ACC112 (cell line): ENCODE measurements around the gene EIF4EBP2.

Experiments used
- H2AFZ ChIP-seq: fragments of 200-600 bp; sonication (generic); one replicate; pipeline ENCODE4 v1.6.0; 2017; ENCODE audit warnings: antibody characterized with exemption, low read length; ENCODE audit not compliant: unreplicated experiment
- H3K27ac ChIP-seq: fragments of 200-600 bp; sonication (generic); 2 replicates; pipeline ENCODE4 v1.5.1; 2014; ENCODE audit warnings: low read depth, mild to moderate bottlenecking, antibody characterized with exemption, low read length, moderate library complexity
- H3K27me3 ChIP-seq: fragments of 200-600 bp; sonication (generic); 2 replicates; pipeline ENCODE4 v1.6.1; 2014; ENCODE audit warnings: mild to moderate bottlenecking, antibody characterized with exemption, low read length, moderate library complexity, mixed read lengths; ENCODE audit not compliant: insufficient read depth
- H3K36me3 ChIP-seq: fragments of 200-600 bp; sonication (generic); 2 replicates; pipeline ENCODE4 v1.6.1; 2016; ENCODE audit warnings: mild to moderate bottlenecking, antibody characterized with exemption, low read length, moderate library complexity, mixed read lengths; ENCODE audit not compliant: insufficient read depth
- H3K4me1 ChIP-seq: fragments of 200-600 bp; sonication (generic); one replicate; pipeline ENCODE4 v1.6.1; 2016; ENCODE audit warnings: low read length, mixed read lengths; ENCODE audit not compliant: insufficient read depth, unreplicated experiment, control insufficient read depth
- H3K4me3 ChIP-seq: fragments of 200-600 bp; sonication (generic); 2 replicates; pipeline ENCODE4 v1.5.1; 2014; ENCODE audit warnings: mild to moderate bottlenecking, low read depth, low read length
- H3K79me2 ChIP-seq: fragments of 200-600 bp; sonication (generic); one replicate; pipeline ENCODE4 v1.6.0; 2016; ENCODE audit warnings: low read length; ENCODE audit not compliant: control insufficient read depth, unreplicated experiment, insufficient read depth

Gene EIF4EBP2

GRCh38 chr10:70404036-70404786 is at the start of gene EIF4EBP2:
TSS of gene EIF4EBP2 (plus strand) at chr10:70404145. CDS start at chr10:70404402, 257 bp downstream.
- H3K27me3 ChIP-seq: no peaks in the 10 kb centered on the region
- H3K4me1 ChIP-seq: peaks cover 16% of the 10 kb centered on the region
- H3K79me2 ChIP-seq: peaks cover 37% of the 10 kb centered on the region
- H3K4me3 ChIP-seq: peak within 1 kb of the TSS; percentile 87
- H2AFZ ChIP-seq: peak within 1 kb of the TSS; percentile 85
- peak within 1 kb of the TSS; percentile 65 for H3K27ac ChIP-seq
- H3K36me3 ChIP-seq: no peaks in the 10 kb centered on the region

GRCh38 chr10:70354556-70354955 is 49.4 kb upstream of the EIF4EBP2 start:
- no peak overlapping the region for H3K27ac ChIP-seq
- no peak overlapping the region for H2AFZ ChIP-seq

GRCh38 chr10:70355051-70356021 is 48.6 kb upstream of the EIF4EBP2 start:
- no peak overlapping the region for H3K27ac ChIP-seq
- H3K27me3 ChIP-seq: no peaks in the 10 kb centered on the region
- no peaks in the 10 kb centered on the region for H3K36me3 ChIP-seq
- no peaks in the 10 kb centered on the region for H3K79me2 ChIP-seq
- H2AFZ ChIP-seq: no peak overlapping the region
- H3K4me1 ChIP-seq: peaks cover 19% of the 10 kb centered on the region
- H3K4me3 ChIP-seq: no peak overlapping the region

More at GRCh38 chr10:70354556-70354955, 49.4 kb upstream of the EIF4EBP2 start:
- no peaks in the 10 kb centered on the region for H3K79me2 ChIP-seq
- peaks cover 19% of the 10 kb centered on the region for H3K4me1 ChIP-seq
- H3K4me3 ChIP-seq: no peak overlapping the region
- H3K27me3 ChIP-seq: no peaks in the 10 kb centered on the region
- H3K36me3 ChIP-seq: no peaks in the 10 kb centered on the region

GRCh38 chr10:70357565-70357964 is 46.4 kb upstream of the EIF4EBP2 start:
- H2AFZ ChIP-seq: no peak overlapping the region
- H3K4me1 ChIP-seq: peaks cover 17% of the 10 kb centered on the region
- H3K27me3 ChIP-seq: no peaks in the 10 kb centered on the region
- no peak overlapping the region for H3K4me3 ChIP-seq
- H3K79me2 ChIP-seq: no peaks in the 10 kb centered on the region
- H3K27ac ChIP-seq: no peak overlapping the region
- H3K36me3 ChIP-seq: no peaks in the 10 kb centered on the region

DNA sequence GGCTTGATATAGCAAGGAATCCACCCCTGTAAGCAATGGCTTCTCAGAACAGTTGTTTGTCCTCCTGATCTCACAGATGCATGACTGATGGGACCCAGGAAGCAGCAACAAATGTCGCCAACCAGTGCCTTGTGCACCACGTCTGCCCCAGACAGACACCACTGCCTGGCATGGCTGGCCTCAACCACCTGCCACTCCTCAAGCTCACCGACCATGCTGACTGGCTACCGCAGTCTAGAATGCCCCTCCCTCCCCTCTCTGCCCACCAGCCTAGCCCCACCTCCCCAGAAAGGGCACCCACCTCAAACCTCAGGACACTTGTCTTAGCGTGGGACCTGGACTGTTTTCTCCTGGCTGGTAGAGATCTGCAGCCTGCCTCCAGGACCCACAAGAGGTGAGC is 45.5 kb upstream of the EIF4EBP2 start:
- Histone ChIP-seq H3K79me2 (no peaks in the 10 kb centered on the region), H3K27me3 (no peaks in the 10 kb centered on the region)

DNA sequence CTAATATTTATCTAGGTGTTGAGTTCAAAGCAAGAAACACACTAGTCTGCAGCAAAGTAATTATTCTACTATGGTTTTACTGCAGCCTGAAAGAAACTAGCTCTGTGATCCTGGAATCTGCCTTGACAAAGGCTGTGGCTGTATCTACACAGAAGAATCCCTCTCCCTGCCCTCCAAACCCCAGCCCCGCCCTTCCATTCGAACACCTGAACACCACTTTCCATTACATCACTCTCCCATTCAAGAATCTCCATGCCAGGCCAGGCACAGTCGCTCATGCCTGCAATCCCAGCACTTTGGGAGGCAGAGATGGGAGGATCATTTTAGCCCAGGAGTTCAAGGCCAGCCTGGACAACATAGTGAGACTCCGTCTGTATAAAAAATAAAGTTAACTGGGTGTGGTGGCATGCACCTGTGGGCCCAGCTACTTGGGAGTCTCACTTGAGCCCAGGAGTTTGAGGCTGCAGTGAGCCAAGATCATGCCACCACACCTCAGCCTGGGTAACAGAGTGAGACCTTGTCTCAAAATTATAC is 44.9 kb upstream of the EIF4EBP2 start:
- Histone ChIP-seq H3K27me3 (no peaks in the 10 kb centered on the region), H3K79me2 (no peaks in the 10 kb centered on the region), H3K4me1 (peaks cover 20% of the 10 kb centered on the region), H3K4me3 (no peak overlapping the region), H3K36me3 (no peaks in the 10 kb centered on the region), H2AFZ (no peak overlapping the region), H3K27ac (no peak overlapping the region)

More for the DNA sequence above, 45.5 kb upstream of the EIF4EBP2 start:
- Histone ChIP-seq H3K4me1 (peaks cover 14% of the 10 kb centered on the region), H2AFZ (no peak overlapping the region), H3K27ac (no peak overlapping the region), H3K36me3 (no peaks in the 10 kb centered on the region), H3K4me3 (no peak overlapping the region)

- Histone ChIP-seq H2AFZ (no peak overlapping the region), H3K4me3 (no peak overlapping the region), H3K36me3 (no peaks in the 10 kb centered on the region), H3K4me1 (peaks cover 22% of the 10 kb centered on the region), H3K27me3 (no peaks in the 10 kb centered on the region), H3K27ac (no peak overlapping the region), H3K79me2 (no peaks in the 10 kb centered on the region)
Measured at GRCh38 chr10:70360215-70360614, 43.7 kb upstream of the EIF4EBP2 start.

DNA sequence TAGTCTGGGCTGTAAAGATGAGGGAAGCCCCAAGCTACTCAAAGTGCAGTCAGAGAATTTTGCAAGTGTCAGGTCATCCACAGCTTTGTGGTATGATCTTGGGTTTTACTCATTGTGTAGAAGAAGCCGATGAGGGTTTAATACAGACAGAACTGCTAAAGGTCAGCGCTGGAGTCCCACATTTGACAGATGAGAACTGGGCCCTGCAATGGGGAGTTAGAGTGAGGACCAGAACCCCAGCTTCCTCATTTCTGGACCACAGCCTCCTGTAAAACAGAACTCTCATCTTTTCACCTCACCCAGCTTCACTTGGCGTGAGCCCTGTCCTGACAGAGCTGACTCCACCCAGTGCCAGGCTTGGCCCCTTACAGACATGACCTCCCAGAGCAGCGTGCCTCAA is 41.6 kb upstream of the EIF4EBP2 start:
- Histone ChIP-seq H3K27me3 (no peaks in the 10 kb centered on the region), H3K27ac (no peak overlapping the region), H2AFZ (no peak overlapping the region), H3K36me3 (no peaks in the 10 kb centered on the region), H3K79me2 (no peaks in the 10 kb centered on the region), H3K4me3 (no peak overlapping the region), H3K4me1 (peaks cover 22% of the 10 kb centered on the region)

DNA sequence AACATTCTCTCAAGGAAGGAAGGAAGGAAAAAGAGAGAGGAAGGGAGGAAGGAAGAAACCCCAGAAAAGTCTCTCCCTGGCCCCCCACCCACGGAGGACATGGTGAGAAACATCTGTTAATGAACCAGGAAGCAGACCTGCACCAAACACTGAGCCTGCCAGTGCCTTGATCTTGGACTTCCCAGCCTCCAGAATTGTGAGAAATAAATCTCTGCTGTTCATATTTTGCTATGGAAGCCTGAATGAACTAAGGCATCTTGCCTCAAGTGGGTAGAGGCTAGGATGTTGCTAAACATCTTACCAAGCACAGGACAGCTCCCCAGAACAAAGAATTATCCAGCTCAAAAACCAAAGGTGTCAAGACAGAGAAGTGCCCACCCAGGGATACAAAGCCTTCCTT is 40.7 kb upstream of the EIF4EBP2 start:
- Histone ChIP-seq H3K4me3 (peak overlapping the region; percentile 49; the same call in 1 of the 2 replicates), H3K27me3 (no peaks in the 10 kb centered on the region), H2AFZ (no peak overlapping the region), H3K36me3 (no peaks in the 10 kb centered on the region), H3K27ac (peak overlapping the region; percentile 86), H3K4me1 (peaks cover 13% of the 10 kb centered on the region), H3K79me2 (no peaks in the 10 kb centered on the region)

DNA sequence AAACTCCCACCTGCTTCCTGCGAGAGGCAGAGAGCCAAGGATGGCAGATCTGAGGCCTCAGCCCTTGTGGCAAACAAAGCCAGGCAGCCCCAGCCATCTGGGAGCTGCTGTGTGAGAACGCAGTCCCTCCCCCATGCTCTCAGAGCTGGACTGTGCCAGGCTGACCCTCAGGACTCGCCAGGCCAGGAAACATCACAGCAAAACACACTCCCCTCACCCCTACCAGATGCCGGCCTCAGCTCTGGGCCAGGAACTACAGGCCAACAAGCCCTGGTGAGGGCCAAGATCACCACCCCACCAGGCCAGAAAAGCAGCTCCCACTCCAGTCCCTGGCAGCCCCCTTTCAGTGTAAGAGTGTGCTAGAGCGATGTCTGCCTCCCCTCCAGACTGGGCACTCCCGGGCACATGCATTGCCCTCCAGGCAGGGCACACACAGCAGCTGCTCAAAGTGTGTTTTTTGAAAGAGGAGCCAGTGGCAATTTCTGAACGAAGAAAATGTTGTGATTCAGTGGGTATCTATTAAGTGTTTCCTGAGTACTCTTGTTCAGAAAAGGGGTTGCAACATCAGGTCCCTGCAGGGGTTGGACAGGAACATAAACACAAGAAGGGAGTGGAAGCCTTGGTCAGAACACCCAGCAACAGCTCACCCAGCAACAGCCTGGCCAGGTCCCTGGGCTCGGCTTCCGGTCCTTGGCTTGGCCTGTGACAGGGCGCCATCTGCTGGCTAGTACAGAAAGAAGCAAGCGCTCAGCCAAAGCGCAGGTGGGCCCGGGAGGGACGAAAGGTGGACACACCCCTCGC is 39.8 kb upstream of the EIF4EBP2 start:
- H3K27ac ChIP-seq: peak overlapping the region; percentile 86

More for the DNA sequence above, 39.8 kb upstream of the EIF4EBP2 start:
- H3K79me2 ChIP-seq: no peaks in the 10 kb centered on the region
- peak overlapping the region; percentile 18 for H2AFZ ChIP-seq
- no peaks in the 10 kb centered on the region for H3K36me3 ChIP-seq
- H3K4me1 ChIP-seq: peaks cover 12% of the 10 kb centered on the region
- H3K27me3 ChIP-seq: no peaks in the 10 kb centered on the region
- H3K4me3 ChIP-seq: peak overlapping the region; percentile 49
